GM03348 (cell line): Measurements from ENCODE around the gene KCNH1.
A peak's percentile ranks its signal among the peaks of the same experiment; 100 is the strongest.
"Not testable (repeated sequence)": the region's sequence is repeated elsewhere in the genome, so short reads cannot be mapped to it uniquely, and the experiment has no call there.

Experiments
- DNase-seq: peaks from one replicate; pipeline ENCODE4 v3.0.0; 2012; ENCODE audit warnings: low spot score

The KCNH1 gene

GRCh38 chr1:211011128-211011527 is 122.8 kb downstream of the KCNH1 start:
- not testable (repeated sequence) for DNase-seq

- DNase-seq, result no peak
Measured at GRCh38 chr1:211009944-211010343, 124.0 kb downstream of the KCNH1 start.

DNA sequence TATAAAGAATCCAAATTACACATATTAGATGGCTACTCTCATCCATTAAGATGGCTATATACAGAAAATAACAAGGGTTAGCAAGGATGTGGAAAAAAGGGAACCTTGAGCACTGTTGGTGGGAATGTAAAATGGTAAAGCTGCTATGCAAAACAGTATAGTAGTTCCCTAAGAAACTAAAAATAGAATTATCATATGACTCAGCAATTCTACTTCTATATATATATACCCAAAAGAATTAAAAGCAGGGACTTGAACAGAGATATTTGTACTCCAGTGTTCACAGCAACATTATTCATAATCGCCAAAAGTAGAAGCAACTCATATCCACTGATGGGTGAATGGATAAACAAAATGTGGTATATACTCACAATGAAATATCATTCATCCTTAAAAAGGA is 126.1 kb downstream of the KCNH1 start:
- DNase-seq, result no peak

DNA sequence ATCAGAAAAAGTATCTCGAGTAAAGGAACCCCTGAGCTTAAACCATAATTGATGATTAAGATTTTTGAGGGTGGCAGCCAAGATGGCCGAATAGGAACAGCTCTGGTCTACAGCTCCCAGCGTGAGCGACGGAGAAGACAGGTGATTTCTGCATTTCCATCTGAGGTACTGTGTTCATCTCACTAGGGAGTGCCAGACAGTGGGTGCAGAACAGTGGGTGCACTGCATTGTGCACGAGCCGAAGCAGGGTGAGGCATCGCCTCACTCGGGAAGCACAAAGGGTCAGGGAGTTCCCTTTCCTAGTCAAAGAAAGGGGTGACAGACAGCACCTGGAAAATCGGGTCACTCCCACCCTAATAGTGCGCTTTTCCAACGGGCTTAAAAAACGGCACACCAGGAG is 138.0 kb downstream of the KCNH1 start:
- not testable (repeated sequence) for DNase-seq

DNA sequence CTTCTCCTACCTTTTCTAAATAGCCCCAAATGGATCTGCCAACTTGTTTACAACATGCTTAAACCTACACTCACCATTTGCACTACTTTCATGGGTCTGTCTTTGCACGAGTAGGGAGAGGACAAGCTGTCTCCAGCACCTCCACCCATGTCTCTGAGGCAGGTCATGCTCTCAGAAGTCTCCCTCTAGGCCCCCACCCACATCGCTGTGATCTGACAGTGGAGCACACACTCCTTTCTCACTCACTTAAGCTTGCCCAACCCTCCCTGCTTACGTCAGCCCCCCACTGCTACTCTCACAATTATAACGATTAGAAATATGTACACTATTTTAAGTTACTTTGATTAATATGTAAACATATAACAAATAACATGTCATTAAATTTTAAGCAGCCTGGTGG is 141.1 kb downstream of the KCNH1 start:
- no peak for DNase-seq

DNA sequence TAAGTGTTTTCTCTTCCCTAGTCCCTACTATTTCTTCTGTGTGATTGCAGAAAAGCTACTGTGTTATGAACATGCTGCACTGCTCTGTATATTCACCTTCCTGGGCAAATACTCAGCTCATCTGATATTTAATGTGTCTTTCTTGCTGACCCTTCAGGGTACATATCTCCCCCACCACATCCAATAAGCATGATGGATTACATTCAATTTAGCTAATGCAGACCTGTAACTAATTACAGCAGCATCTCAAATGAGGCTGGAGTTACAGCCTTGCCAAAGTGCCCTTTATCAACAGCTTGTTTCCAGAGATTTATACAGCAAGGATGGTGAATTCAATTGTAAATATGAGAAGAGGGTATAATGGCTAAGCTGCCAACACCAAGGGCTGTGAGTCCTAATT is 144.0 kb downstream of the KCNH1 start:
- no peak for DNase-seq

GRCh38 chr1:210981490-210981889 is 152.5 kb downstream of the KCNH1 start:
- no peak for DNase-seq

DNA sequence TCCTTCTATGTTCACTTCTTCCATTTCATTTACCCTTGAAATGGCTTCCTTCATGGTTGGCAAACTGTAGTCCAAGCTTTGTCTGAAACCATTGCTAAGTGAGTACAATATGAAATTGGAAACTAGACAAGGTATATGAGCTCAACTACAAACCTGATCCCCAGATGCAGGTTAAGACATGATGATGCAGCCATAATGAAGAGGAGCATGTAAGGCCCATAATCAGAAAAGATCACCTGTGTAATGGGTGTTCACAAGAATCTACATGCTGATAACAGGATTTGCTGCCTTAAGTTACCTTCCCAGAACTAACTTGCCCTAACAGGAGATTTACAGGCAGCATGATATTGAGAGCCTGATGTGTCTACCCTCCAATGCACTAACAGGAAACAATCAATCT is 153.9 kb downstream of the KCNH1 start:
- DNase-seq, result no peak

GRCh38 chr1:210978974-210979354 is 155.0 kb downstream of the KCNH1 start:
- no peak for DNase-seq

- DNase-seq, result no peak
Measured at GRCh38 chr1:210978316-210978973, 155.5 kb downstream of the KCNH1 start.

GRCh38 chr1:210951279-210951678 is 182.7 kb downstream of the KCNH1 start:
- no peak for DNase-seq

GRCh38 chr1:210949940-210950546 is 183.9 kb downstream of the KCNH1 start:
- peak; percentile 43 for DNase-seq

GRCh38 chr1:210949489-210949888 is 184.5 kb downstream of the KCNH1 start:
- DNase-seq, result no peak

GRCh38 chr1:210949039-210949438 is 184.9 kb downstream of the KCNH1 start:
- no peak for DNase-seq

DNA sequence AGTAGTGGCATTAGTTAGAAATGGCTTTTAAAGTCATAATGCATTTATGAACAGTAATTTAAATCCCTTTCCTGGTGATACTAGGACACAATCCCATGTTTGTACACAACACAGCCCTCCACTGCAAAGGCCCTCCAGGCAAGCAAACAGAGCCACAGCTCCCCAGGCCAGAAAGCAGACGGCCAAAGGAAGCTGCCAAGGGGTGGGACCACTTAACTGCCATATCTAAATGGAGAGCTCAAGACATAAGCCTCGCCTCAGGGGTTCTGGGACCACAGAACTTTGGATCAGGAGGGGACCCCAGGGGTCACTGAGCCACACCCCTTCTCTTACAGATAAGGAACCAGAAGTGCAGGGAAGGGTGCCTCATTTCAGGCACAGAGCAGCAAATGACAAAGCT is 189.7 kb downstream of the KCNH1 start:
- DNase-seq, result no peak

GRCh38 chr1:210942513-210942912 is 191.4 kb downstream of the KCNH1 start:
- no peak for DNase-seq

GRCh38 chr1:210940081-210940617 is 193.8 kb downstream of the KCNH1 start:
- no peak for DNase-seq

DNA sequence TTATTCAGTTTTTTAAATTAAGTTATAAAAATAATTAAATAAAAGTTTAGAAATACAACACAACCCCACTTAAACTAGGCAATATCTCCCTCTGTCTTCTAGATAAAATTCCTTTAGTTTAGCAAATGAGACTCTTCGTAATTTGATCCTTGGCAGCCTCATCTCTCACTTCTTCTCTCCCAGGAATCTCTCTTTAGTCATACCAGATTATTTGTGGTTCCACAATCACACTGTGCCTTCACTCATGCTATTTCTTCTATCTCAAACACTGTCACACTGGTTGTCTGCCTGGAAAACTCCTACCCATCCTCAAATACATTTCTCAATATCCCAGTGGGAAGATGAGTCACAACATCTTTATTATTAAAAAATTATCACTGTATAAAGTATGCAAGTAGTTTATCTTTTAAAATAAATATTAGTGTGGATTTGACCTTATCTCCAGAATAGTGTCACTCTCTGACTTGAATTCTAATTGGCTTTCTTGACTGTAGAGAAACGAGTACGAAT is 195.5 kb downstream of the KCNH1 start:
- no peak for DNase-seq

GRCh38 chr1:210937846-210938245 is 196.1 kb downstream of the KCNH1 start:
- no peak for DNase-seq

GRCh38 chr1:210935905-210936304 is 198.0 kb downstream of the KCNH1 start:
- no peak for DNase-seq

GRCh38 chr1:210932104-210932503 is 201.8 kb downstream of the KCNH1 start:
- DNase-seq, result no peak

- DNase-seq, result no peak
Measured at GRCh38 chr1:210922666-210923065, 211.3 kb downstream of the KCNH1 start.
